K562 (cell line): ENCODE measurements around the gene AP5M1. TPM values are rescaled to one million over a fixed set of nuclear protein-coding genes. Genes with fewer than 3 reads are reported as not detected.

Source experiments
- ATAC-seq: fragments of 200-7000 bp; cut with Tn5 transposase; 3 replicates; pipeline ENCODE4 v1.9.1; 2020; ENCODE audit warnings: moderate library complexity
- BruUV-seq: library from RNA; stranded (reverse); fragments of 400-500 nt; replicated peaks from 2 replicates; lab custom pipeline; 2021; lab: Mats Ljungman, UMichigan
- CTCF ChIA-PET: fragments of 300-600 bp; formaldehyde crosslinking; extraction: SDS; loops from one replicate; lab custom pipeline; 2021; ENCODE audit warnings: low intra/inter-chr PET ratio; lab: Yijun Ruan, JAX
- POLR2A ChIA-PET: fragments of 300-600, 350-650 bp; sonication (Branson Sonifier 250); formaldehyde crosslinking; extraction: SDS; loops from one replicate; lab custom pipeline; 2021; ENCODE audit warnings: antibody characterized with exemption, inconsistent platforms; lab: Yijun Ruan, JAX
- DNase-seq, 4 experiments: peaks; one replicate each; pipeline versions ENCODE4 v3.0.0 to v3.0.0-alpha.2; 2011 to 2018; ENCODE audit warnings: low spot score in 3 of 4, mixed read lengths in 3 of 4; ENCODE audit errors: extremely low read depth in 1 of 4
- FAIRE-seq: peaks from 2 replicates; lab custom pipeline; 2011; peaks lifted over from hg19 to GRCh38; lab: Jason Lieb, UNC
- H2AFZ ChIP-seq: 2 replicates; pipeline ENCODE4 v1.6.0; 2011; ENCODE audit warnings: low read depth, low read length, control low read depth, inconsistent platforms
- H3K27ac ChIP-seq: fragments of 200-600 bp; 3 replicates; pipeline ENCODE4 v1.8.0; 2011; ENCODE audit warnings: low read depth, mild to moderate bottlenecking, control low read depth, inconsistent platforms, low read length, moderate library complexity, mixed read lengths; ENCODE audit errors: extremely low read depth
- H3K27me3 ChIP-seq, 2 experiments: fragments of 300-600 bp in 1 of 2; 2 replicates in 1 of 2; 3 replicates in 1 of 2; pipeline versions ENCODE4 v1.6.0 to v1.8.0; 2011; ENCODE audit warnings: inconsistent platforms in 2 of 2, low read length in 2 of 2, mild to moderate bottlenecking in 1 of 2, mixed read lengths in 1 of 2, moderate library complexity in 1 of 2; ENCODE audit not compliant: control insufficient read depth in 2 of 2, insufficient read depth in 2 of 2
- H3K36me3 ChIP-seq: fragments of 300-600 bp; 3 replicates; pipeline ENCODE4 v1.8.0; 2011; ENCODE audit warnings: mild to moderate bottlenecking, low read length, inconsistent platforms; ENCODE audit not compliant: control insufficient read depth, insufficient read depth
- H3K4me1 ChIP-seq, 2 experiments: fragments of 200-600 bp in 1 of 2; replicated peaks in 1 of 2; 2 replicates in 1 of 2; 3 replicates in 1 of 2; pipeline versions ENCODE4 v1.5.1 to v1.8.0; 2011; ENCODE audit warnings: inconsistent platforms in 2 of 2, low read length in 2 of 2, mild to moderate bottlenecking in 1 of 2, mixed read lengths in 1 of 2, moderate library complexity in 1 of 2; ENCODE audit not compliant: control insufficient read depth in 2 of 2, insufficient read depth in 2 of 2
- H3K4me2 ChIP-seq: 2 replicates; pipeline ENCODE4 v1.6.1; 2011; ENCODE audit warnings: low read length, control low read depth, inconsistent platforms, mixed read lengths; ENCODE audit not compliant: insufficient read depth
- H3K4me3 ChIP-seq: fragments of 200-600 bp; sonication (generic), shearing (Covaris generic); 2 replicates; pipeline ENCODE4 v1.5.1; 2016; ENCODE audit warnings: control low read depth, inconsistent platforms
- H3K79me2 ChIP-seq: fragments of 200-600 bp; 3 replicates; pipeline ENCODE4 v1.8.0; 2011; ENCODE audit warnings: low read length, inconsistent platforms; ENCODE audit not compliant: control insufficient read depth, insufficient read depth
- H3K9ac ChIP-seq, 2 experiments: 2 replicates each; pipeline versions ENCODE4 v1.6.0 to v1.6.1; 2011; ENCODE audit warnings: low read depth in 2 of 2, low read length in 2 of 2, control low read depth in 1 of 2, inconsistent platforms in 1 of 2, mild to moderate bottlenecking in 1 of 2, mixed read lengths in 1 of 2; ENCODE audit not compliant: insufficient read depth in 1 of 2
- H3K9me1 ChIP-seq: one replicate; pipeline ENCODE4 v1.6.0; 2011; ENCODE audit warnings: inconsistent platforms, mild to moderate bottlenecking, low read length, moderate library complexity; ENCODE audit not compliant: control insufficient read depth, insufficient read depth
- H3K9me3 ChIP-seq: replicated peaks from 2 replicates; pipeline ENCODE4 v1.5.1; 2011; ENCODE audit warnings: low read depth, low read length, inconsistent platforms; ENCODE audit not compliant: control insufficient read depth, insufficient read depth
- H4K20me1 ChIP-seq: replicated peaks from 2 replicates; pipeline ENCODE4 v1.6.1; 2011; ENCODE audit warnings: low read length, inconsistent platforms, mixed read lengths; ENCODE audit not compliant: control insufficient read depth, insufficient read depth
- CEBPB ChIP-seq: fragments of 450-650 bp; IDR thresholded peaks from 2 replicates; pipeline ENCODE4 v1.6.1; 2016; ENCODE audit warnings: missing genetic modification characterization, missing compliant biosample characterization
- PHB2 ChIP-seq: fragments of 450-650 bp; IDR thresholded peaks from 2 replicates; pipeline ENCODE4 v1.6.1; 2017; ENCODE audit warnings: low read depth
- RBM34 ChIP-seq: fragments of 200-400 bp; formaldehyde crosslinking; IDR thresholded peaks from 2 replicates; pipeline ENCODE4 v1.6.1; 2018; ENCODE audit warnings: low read length, borderline replicate concordance; ENCODE audit not compliant: insufficient read depth
- ZBTB49 ChIP-seq: sonication (generic); formaldehyde crosslinking; IDR thresholded peaks from 2 replicates; pipeline ENCODE4 v1.8.0; 2022; ENCODE audit warnings: missing genetic modification reagents, mild to moderate bottlenecking, borderline replicate concordance
- ZNF24 ChIP-seq: fragments of 450-650 bp; IDR thresholded peaks from 2 replicates; pipeline ENCODE4 v1.6.1; 2016
- ZNF444 ChIP-seq: fragments of 250-450 bp; sonication (Bioruptor Pico); IDR thresholded peaks from 2 replicates; pipeline ENCODE4 v1.4.0; 2020; ENCODE audit warnings: mild to moderate bottlenecking, moderate library complexity
- ZNF57 ChIP-seq: fragments of 450-650 bp; formaldehyde crosslinking; IDR thresholded peaks from 2 replicates; pipeline ENCODE4 v1.4.0; 2020; ENCODE audit warnings: mild to moderate bottlenecking, moderate library complexity
- ZNF586 ChIP-seq: fragments of 450-650 bp; formaldehyde crosslinking; conservative IDR thresholded peaks from 2 replicates; pipeline ENCODE4 v1.4.0; 2020; ENCODE audit warnings: mild to moderate bottlenecking, moderate library complexity
- ZSCAN29 ChIP-seq: fragments of 450-650 bp; IDR thresholded peaks from 2 replicates; pipeline ENCODE4 v1.6.1; 2017
- WGBS: fragments of 100-300 bp; shearing (Covaris generic); methylation state at CpG from one replicate; pipeline ENCODE4 v1.1.6; 2016; ENCODE audit warnings: low coverage, mixed read lengths; ENCODE audit not compliant: insufficient coverage; ENCODE audit errors: missing lambda C conversion rate; 5-methylcytosine and 5-hydroxymethylcytosine counted together
- in situ Hi-C: fragments of 300-500 bp; cut with MboI; formaldehyde crosslinking; loops from 4 replicates; pipeline ENCODE4 v1.15.0; 2018; ENCODE audit warnings: inconsistent platforms, mixed read lengths
- intact Hi-C: fragments of 100-400 bp; cut with micrococcal nuclease; formaldehyde crosslinking; loops from 2 replicates; pipeline ENCODE4 v1.14.2; 2022
- polyA plus RNA-seq, 8 experiments: library from polyadenylated mRNA; depleted of rRNA in 4 of 8; stranded (reverse) in 5 of 8; unstranded in 3 of 8; fragments of >200 nt; fragmentation: Nextera tagmentation in 2 of 8; fragmentation: Illumina TruSeq in 1 of 8; extraction: Ambion mirVana in 2 of 8; extraction: Trizol in 1 of 8; gene quantifications; 2 replicates each; pipeline versions ENCODE4 v1.2.1 to v1.2.3, GENCODE V29; 2011 to 2014; ENCODE audit warnings: inconsistent platforms in 1 of 8, missing spikeins in 1 of 8
- total RNA-seq, 7 experiments: library from RNA; depleted of rRNA in 6 of 7; stranded (reverse); fragments of >200 nt in 6 of 7; fragmentation: Illumina TruSeq in 2 of 7; extraction: Trizol in 2 of 7; gene quantifications; 2 replicates each; pipeline versions ENCODE4 v1.2.1 to v1.2.3, GENCODE V29; 2011 to 2021; ENCODE audit warnings: low replicate concordance in 1 of 7
- TF ChIP-seq, protein P1 (sequence below): fragments of 250-450 bp; sonication (Bioruptor Pico); IDR thresholded peaks from 2 replicates; pipeline ENCODE4 v1.8.0; 2021; ENCODE audit warnings: moderate library complexity, mild to moderate bottlenecking, inconsistent platforms

AP5M1 gene
- total and polyA plus RNA-seq, 9 of the 15 experiments (the other 6 are each of a cell fraction or from before 2014, with no cell fraction given): 16.1 to 51.7 (median 30.9) TPM

GRCh38 chr14:57274551-57274950 lies 5.8 kb downstream of the AP5M1 start:
- Histone ChIP-seq H3K27ac (no peak overlapping the region), H4K20me1 (no peaks in the 10 kb centered on the region), H3K9ac (no peak overlapping the region), H3K4me1 (no peaks in the 10 kb centered on the region; a peak in 2 of 5 replicates), H3K79me2 (peaks cover 63% of the 10 kb centered on the region), H3K9me3 (no peaks in the 10 kb centered on the region), H3K27me3 (no peaks in the 10 kb centered on the region), H3K4me3 (no peak overlapping the region), H2AFZ (no peak overlapping the region), H3K9me1 (no peaks in the 10 kb centered on the region), H3K4me2 (no peak overlapping the region), H3K36me3 (peaks cover 37% of the 10 kb centered on the region)
- ChIA-PET CTCF (no interaction called here), POLR2A (interaction anchor here (0.8 kb wide), 1 partner anchor 20 kb away, joined by 3 read pairs; no protein-coding TSS in a partner anchor)
- in situ Hi-C loops: no loop called here
- TF ChIP-seq, protein P1, sequence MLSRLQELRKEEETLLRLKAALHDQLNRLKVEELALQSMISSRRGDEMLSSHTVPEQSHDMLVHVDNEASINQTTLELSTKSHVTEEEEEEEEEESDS (CRISPR knock-in tag): no peak
- TF ChIP-seq RBM34 (no peak), ZNF57 (CRISPR knock-in tag) (no peak), ZNF586 (no peak), CEBPB (tag) (no peak), ZSCAN29 (no peak), PHB2 (no peak), ZNF24 (no peak), ZNF444 (CRISPR knock-in tag) (no peak), ZBTB49 (no peak)
- intact Hi-C loops: no loop called here
- no peak for ATAC-seq
- WGBS: 95% methylated on average over 2 of the region's 2 CpGs
- BruUV-seq: no TSS peak
- FAIRE-seq: no peak
- DNase-seq: no peak
